Dendritic cell treated with granulocyte-macrophage colony-stimulating factor and Interleukin-4, amounts not matched to agents 40 ng/mL and 50 ng/mL, for 4 days (primary cell): ENCODE results near the gene NOC2L.

ENCODE experiments used
- H3K27ac Mint-ChIP-seq: one replicate; pipeline ENCODE4 v1.8.0; 2022; ENCODE audit warnings: mild to moderate bottlenecking, mixed read lengths
- H3K27me3 Mint-ChIP-seq: one replicate; pipeline ENCODE4 v1.8.0; 2022; ENCODE audit warnings: mild to moderate bottlenecking, mixed read lengths
- H3K36me3 Mint-ChIP-seq: one replicate; pipeline ENCODE4 v1.8.0; 2022; ENCODE audit warnings: low read depth, mixed read lengths
- H3K4me1 Mint-ChIP-seq: one replicate; pipeline ENCODE4 v1.8.0; 2022; ENCODE audit warnings: low read depth, mixed read lengths
- H3K4me3 Mint-ChIP-seq: one replicate; pipeline ENCODE4 v1.8.0; 2022; ENCODE audit warnings: mild to moderate bottlenecking, moderate library complexity, mixed read lengths
- H3K9me3 Mint-ChIP-seq: one replicate; pipeline ENCODE4 v1.8.0; 2022; ENCODE audit warnings: mixed read lengths
- intact Hi-C: fragments of 100-400 bp; cut with micrococcal nuclease; formaldehyde crosslinking; loops from one replicate; pipeline ENCODE4 v1.15.0; 2022

NOC2L gene

GRCh38 chr1:941015-941587 is 18.0 kb downstream of the NOC2L start:
- Mint-ChIP-seq H3K4me3 (peak overlapping the region; percentile 56), H3K4me1 (peaks cover 16% of the 10 kb centered on the region), H3K27ac (no peak overlapping the region), H3K9me3 (no peaks in the 10 kb centered on the region), H3K36me3 (peaks cover 29% of the 10 kb centered on the region), H3K27me3 (peaks cover 70% of the 10 kb centered on the region)
- intact Hi-C loops = no loop called here

- Mint-ChIP-seq H3K4me1 (peaks cover 16% of the 10 kb centered on the region), H3K4me3 (no peak overlapping the region), H3K36me3 (peaks cover 21% of the 10 kb centered on the region), H3K27ac (no peak overlapping the region), H3K9me3 (no peaks in the 10 kb centered on the region), H3K27me3 (peaks cover 76% of the 10 kb centered on the region)
- intact Hi-C loops = no loop called here
Measured at GRCh38 chr1:940107-941014, 18.7 kb downstream of the NOC2L start.

- no peak overlapping the region for H3K4me3 Mint-ChIP-seq
- peaks cover 16% of the 10 kb centered on the region for H3K4me1 Mint-ChIP-seq
- H3K9me3 Mint-ChIP-seq = no peaks in the 10 kb centered on the region
- intact Hi-C loops = no loop called here
- no peak overlapping the region for H3K27ac Mint-ChIP-seq
- peaks cover 83% of the 10 kb centered on the region for H3K27me3 Mint-ChIP-seq
- peaks cover 14% of the 10 kb centered on the region for H3K36me3 Mint-ChIP-seq
Measured at GRCh38 chr1:939511-940106, 19.4 kb downstream of the NOC2L start.

DNA sequence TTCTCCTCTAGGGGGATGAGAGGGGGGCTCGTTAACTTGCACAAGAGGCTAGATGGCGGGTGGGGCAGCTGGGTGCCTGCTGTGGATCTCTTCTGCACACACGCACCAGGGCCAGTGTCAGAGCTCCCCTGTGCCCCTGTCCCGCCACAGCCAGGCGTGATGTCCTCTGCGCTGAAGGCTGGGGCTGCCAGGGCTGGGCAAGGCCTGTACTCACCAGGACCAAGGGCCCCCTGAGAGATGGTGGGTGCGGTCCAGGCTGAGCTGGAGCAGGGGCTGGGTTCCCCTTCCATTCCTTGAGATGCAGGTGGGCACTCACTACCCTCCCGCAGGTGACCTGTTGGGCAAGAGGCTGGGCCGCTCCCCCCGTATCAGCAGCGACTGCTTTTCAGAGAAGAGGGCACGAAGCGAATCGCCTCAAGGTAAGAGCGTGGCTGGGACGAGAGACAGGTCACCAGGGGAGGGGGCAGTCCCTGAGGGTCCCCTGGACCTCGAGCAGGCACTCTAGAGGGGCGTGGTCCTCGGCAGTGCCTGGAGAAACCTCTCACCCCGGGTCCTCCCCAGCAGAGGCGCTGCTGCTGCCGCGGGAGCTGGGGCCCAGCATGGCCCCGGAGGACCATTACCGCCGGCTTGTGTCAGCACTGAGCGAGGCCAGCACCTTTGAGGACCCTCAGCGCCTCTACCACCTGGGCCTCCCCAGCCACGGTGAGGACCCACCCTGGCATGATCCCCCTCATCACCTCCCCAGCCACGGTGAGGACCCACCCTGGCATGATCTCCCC is 20.2 kb downstream of the NOC2L start:
- Mint-ChIP-seq H3K9me3 (no peaks in the 10 kb centered on the region), H3K4me3 (no peak overlapping the region), H3K27me3 (peaks cover 77% of the 10 kb centered on the region), H3K36me3 (peaks cover 7% of the 10 kb centered on the region), H3K4me1 (peaks cover 16% of the 10 kb centered on the region), H3K27ac (no peak overlapping the region)
- intact Hi-C loops = no loop called here

DNA sequence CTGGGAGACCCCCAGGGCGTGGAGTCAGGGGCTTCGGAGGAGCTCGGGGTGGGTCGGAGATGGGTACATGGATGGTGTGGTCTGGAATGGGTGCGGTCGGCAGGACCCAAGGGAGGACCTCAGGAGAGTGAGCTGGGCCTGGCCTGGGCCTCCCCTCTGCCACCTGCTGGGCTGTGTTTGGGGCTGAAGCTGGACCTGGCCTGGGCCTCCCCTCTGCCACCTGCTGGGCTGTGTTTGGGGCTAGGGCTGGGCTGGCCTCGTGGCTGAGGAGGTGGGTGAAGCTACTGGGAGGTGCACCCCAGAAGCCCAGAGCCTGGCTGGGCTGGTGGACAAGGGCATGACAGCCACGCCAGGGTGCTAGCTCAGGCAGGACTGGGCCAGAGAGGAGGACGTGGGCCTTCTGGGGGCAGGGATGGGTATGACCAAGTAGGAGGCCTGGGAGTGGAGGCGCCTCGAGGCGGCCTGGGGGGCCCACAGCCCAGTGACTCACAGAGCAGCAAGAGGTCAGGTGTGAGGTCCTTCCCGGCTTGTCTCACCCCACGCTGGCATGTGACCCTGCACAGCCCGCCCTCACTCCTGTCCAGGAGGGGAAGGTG is 20.9 kb downstream of the NOC2L start:
- Mint-ChIP-seq H3K9me3 (no peaks in the 10 kb centered on the region), H3K4me1 (peaks cover 14% of the 10 kb centered on the region)
- intact Hi-C loops = no loop called here

DNA sequence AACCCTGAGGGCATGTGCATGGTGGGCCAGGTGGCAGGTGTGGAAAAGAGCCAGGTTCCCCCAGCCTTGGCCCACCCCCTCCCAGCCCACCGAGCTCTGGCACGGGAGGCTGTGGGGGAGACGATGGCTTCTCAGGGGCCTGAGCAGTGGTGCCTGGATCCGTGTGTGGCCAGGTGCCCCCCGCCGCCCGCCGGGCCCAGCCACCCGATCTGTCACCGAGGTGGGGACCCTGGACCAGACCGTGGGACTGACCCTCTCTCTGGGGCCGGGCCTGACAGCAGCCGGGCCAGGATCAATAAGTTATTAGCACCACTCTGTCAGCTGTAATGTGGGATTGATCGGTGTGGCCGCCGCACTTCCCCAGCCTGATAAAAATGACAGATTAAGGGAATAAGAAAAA is 21.5 kb downstream of the NOC2L start:
- Mint-ChIP-seq H3K27ac (no peak overlapping the region), H3K4me3 (no peak overlapping the region), H3K4me1 (peaks cover 11% of the 10 kb centered on the region), H3K27me3 (peaks cover 77% of the 10 kb centered on the region), H3K9me3 (no peaks in the 10 kb centered on the region), H3K36me3 (no peaks in the 10 kb centered on the region)
- intact Hi-C loops = no loop called here

More for the DNA sequence above, 20.9 kb downstream of the NOC2L start:
- Mint-ChIP-seq H3K27ac (no peak overlapping the region), H3K4me3 (no peak overlapping the region), H3K27me3 (peaks cover 76% of the 10 kb centered on the region), H3K36me3 (no peaks in the 10 kb centered on the region)

GRCh38 chr1:936348-937264 is 22.4 kb downstream of the NOC2L start:
- Mint-ChIP-seq H3K27ac (no peak overlapping the region), H3K27me3 (peaks cover 82% of the 10 kb centered on the region), H3K4me1 (peaks cover 11% of the 10 kb centered on the region), H3K36me3 (no peaks in the 10 kb centered on the region), H3K4me3 (no peak overlapping the region), H3K9me3 (no peaks in the 10 kb centered on the region)
- intact Hi-C loops = no loop called here

GRCh38 chr1:935751-936231 is 23.3 kb downstream of the NOC2L start:
- H3K27me3 Mint-ChIP-seq = peaks cover 80% of the 10 kb centered on the region
- intact Hi-C loops = no loop called here
- H3K36me3 Mint-ChIP-seq = no peaks in the 10 kb centered on the region
- H3K27ac Mint-ChIP-seq = no peak overlapping the region
- H3K4me3 Mint-ChIP-seq = no peak overlapping the region
- no peaks in the 10 kb centered on the region for H3K9me3 Mint-ChIP-seq
- H3K4me1 Mint-ChIP-seq = peaks cover 2% of the 10 kb centered on the region

- Mint-ChIP-seq H3K9me3 (no peaks in the 10 kb centered on the region), H3K4me1 (no peaks in the 10 kb centered on the region), H3K27ac (no peak overlapping the region), H3K27me3 (peaks cover 79% of the 10 kb centered on the region), H3K36me3 (no peaks in the 10 kb centered on the region), H3K4me3 (no peak overlapping the region)
- intact Hi-C loops = no loop called here
Measured at GRCh38 chr1:934991-935750, 23.9 kb downstream of the NOC2L start.

DNA sequence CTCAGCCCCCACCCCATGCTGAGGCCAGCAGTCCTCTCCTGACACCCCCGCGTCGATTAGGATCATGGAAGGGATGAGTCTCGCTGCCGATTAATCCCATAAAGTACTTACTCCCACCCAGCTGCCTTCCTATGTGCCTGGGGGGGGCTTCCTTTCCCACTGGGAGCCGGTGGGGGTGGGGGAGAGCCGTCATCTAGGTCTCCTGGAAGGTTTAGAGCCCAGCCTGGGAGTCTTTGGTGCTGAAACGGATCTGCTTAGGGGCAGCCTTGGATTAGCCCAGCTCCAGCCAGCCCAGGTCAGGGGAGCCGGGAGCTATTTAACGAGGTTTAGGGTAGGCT is 25.5 kb downstream of the NOC2L start:
- Mint-ChIP-seq H3K36me3 (no peaks in the 10 kb centered on the region), H3K27ac (no peak overlapping the region), H3K9me3 (no peaks in the 10 kb centered on the region), H3K27me3 (peaks cover 79% of the 10 kb centered on the region), H3K4me1 (no peaks in the 10 kb centered on the region), H3K4me3 (no peak overlapping the region)
- intact Hi-C loops = no loop called here

DNA sequence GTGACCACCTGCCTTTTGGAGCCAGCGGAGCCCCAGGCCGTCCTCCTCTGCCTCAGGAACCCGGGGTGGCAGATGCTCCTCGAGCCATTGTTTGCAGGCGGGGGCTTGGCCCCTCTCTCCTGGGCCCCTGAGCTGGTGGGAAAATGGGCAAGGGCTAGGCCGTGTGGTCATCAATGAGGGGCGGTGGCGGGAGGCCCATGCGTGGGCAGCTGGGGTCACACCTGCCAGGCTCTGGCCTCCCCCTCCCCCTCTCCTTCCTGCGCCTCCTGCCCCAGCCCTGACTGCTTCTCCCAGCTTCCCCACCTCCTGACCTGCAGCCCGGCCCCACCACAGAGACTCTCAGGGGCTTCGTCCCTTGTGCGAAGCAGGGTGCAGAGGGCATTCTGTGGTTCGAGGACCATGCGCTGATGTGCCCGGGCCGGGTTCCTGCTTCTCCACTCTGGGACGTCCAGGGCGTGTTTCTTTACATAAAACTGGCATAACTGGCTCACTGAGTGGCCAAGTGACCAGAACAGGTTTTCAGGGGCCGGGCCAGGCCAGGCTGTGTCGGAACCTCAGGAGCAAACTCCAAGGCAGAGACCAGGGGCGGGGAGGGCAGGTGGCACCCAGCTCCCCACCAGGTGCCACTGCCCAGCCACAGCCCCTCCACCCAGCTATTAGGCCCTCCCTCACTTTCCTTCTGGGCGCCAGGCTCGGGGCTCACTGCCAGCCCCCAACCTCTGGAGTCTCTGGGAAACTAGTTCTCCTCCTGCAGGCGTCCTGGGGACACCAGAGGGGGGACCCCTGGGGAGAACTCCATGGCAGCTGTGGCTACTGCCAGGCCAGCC is 26.1 kb downstream of the NOC2L start:
- no peaks in the 10 kb centered on the region for H3K9me3 Mint-ChIP-seq
- no peak overlapping the region for H3K4me3 Mint-ChIP-seq
- intact Hi-C loops = no loop called here
- peaks cover 79% of the 10 kb centered on the region for H3K27me3 Mint-ChIP-seq
- no peaks in the 10 kb centered on the region for H3K4me1 Mint-ChIP-seq
- H3K27ac Mint-ChIP-seq = no peak overlapping the region
- H3K36me3 Mint-ChIP-seq = no peaks in the 10 kb centered on the region

DNA sequence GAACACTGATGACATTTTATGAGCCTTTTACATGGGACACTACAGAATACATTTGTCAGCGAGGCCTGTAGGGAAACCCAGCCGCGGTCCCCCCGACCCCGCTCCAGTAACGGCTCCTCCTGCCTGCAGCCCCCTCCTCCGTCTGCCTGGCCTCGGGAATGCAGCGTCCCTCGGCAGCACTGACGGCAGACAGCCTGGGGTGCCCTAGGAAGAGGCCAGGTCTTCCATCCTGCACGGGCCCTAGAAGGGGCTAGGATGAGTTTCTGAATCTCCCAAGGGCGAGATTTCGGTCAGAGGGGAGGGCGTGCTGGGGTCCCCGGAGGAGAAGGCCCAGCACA is 26.9 kb downstream of the NOC2L start:
- H3K36me3 Mint-ChIP-seq = no peaks in the 10 kb centered on the region
- intact Hi-C loops = no loop called here
- no peak overlapping the region for H3K27ac Mint-ChIP-seq
- peaks cover 82% of the 10 kb centered on the region for H3K27me3 Mint-ChIP-seq
- H3K9me3 Mint-ChIP-seq = no peaks in the 10 kb centered on the region
- H3K4me1 Mint-ChIP-seq = no peaks in the 10 kb centered on the region
- H3K4me3 Mint-ChIP-seq = no peak overlapping the region
